WTC11 (cell line): Measurements from ENCODE around the gene CEACAM16. TPM values are rescaled to one million over a fixed set of nuclear protein-coding genes. Genes with fewer than 3 reads are reported as not detected.

Experiments used
- ATAC-seq: fragments of 200-7000 bp; cut with Tn5 transposase; 2 replicates; pipeline ENCODE4 v1.10.0; 2021; ENCODE audit warnings: mild to moderate bottlenecking, moderate library complexity
- CTCF ChIA-PET: fragments of 300-600 bp; sonication (Branson Sonifier 250); formaldehyde crosslinking; loops from one replicate; lab custom pipeline; 2021; ENCODE audit warnings: antibody characterized with exemption; lab: Charles Lee
- POLR2A ChIA-PET: fragments of 350-600 bp; sonication (Branson Sonifier 250); formaldehyde crosslinking; loops from one replicate; lab custom pipeline; 2021; ENCODE audit warnings: antibody characterized with exemption; lab: Charles Lee
- DNase-seq: peaks from one replicate; pipeline ENCODE4 v3.0.0; 2021; ENCODE audit warnings: low spot score
- H3K27ac Mint-ChIP-seq: 2 replicates; pipeline ENCODE4 v1.8.0; 2021; ENCODE audit warnings: mixed read lengths
- H3K27me3 Mint-ChIP-seq: 2 replicates; pipeline ENCODE4 v1.8.0; 2021; ENCODE audit warnings: low read depth, mild to moderate bottlenecking, moderate library complexity, mixed read lengths
- H3K36me3 Mint-ChIP-seq: 2 replicates; pipeline ENCODE4 v1.8.0; 2021; ENCODE audit warnings: mixed read lengths
- H3K4me1 Mint-ChIP-seq: 2 replicates; pipeline ENCODE4 v1.8.0; 2022; ENCODE audit warnings: mixed read lengths
- H3K4me3 Mint-ChIP-seq: 2 replicates; pipeline ENCODE4 v1.8.0; 2021; ENCODE audit warnings: mild to moderate bottlenecking, moderate library complexity, mixed read lengths
- H3K9me3 Mint-ChIP-seq: 2 replicates; pipeline ENCODE4 v1.8.0; 2021; ENCODE audit warnings: mixed read lengths
- ATF2 ChIP-seq: sonication (generic); formaldehyde crosslinking; IDR thresholded peaks from 2 replicates; pipeline ENCODE4 v1.8.1; 2022; ENCODE audit warnings: low read depth, missing genetic modification reagents, borderline replicate concordance
- CBFB ChIP-seq: sonication (generic); formaldehyde crosslinking; IDR thresholded peaks from 2 replicates; pipeline ENCODE4 v1.8.1; 2022; ENCODE audit warnings: mild to moderate bottlenecking, low read depth, missing genetic modification reagents
- CREB1 ChIP-seq: sonication (generic); formaldehyde crosslinking; IDR thresholded peaks from 2 replicates; pipeline ENCODE4 v1.8.0; 2023; ENCODE audit warnings: mild to moderate bottlenecking, missing genetic modification reagents
- ERG ChIP-seq: fragments of 250-450 bp; sonication (Bioruptor Pico); IDR thresholded peaks from 2 replicates; pipeline ENCODE4 v1.8.0; 2021; ENCODE audit warnings: mild to moderate bottlenecking
- IRF1 ChIP-seq: sonication (generic); formaldehyde crosslinking; IDR thresholded peaks from 2 replicates; pipeline ENCODE4 v1.8.0; 2023; ENCODE audit warnings: missing genetic modification reagents
- JUN ChIP-seq: sonication (generic); formaldehyde crosslinking; IDR thresholded peaks from 2 replicates; pipeline ENCODE4 v1.8.0; 2023; ENCODE audit warnings: mild to moderate bottlenecking, missing genetic modification reagents
- MYBL2 ChIP-seq: sonication (generic); formaldehyde crosslinking; IDR thresholded peaks from 2 replicates; pipeline ENCODE4 v1.8.1; 2023; ENCODE audit warnings: mild to moderate bottlenecking, moderate library complexity, missing genetic modification reagents
- NR2C2 ChIP-seq: sonication (generic); formaldehyde crosslinking; IDR thresholded peaks from 2 replicates; pipeline ENCODE4 v1.8.0; 2022; ENCODE audit warnings: mild to moderate bottlenecking, missing genetic modification reagents
- PRDM15 ChIP-seq: sonication (generic); formaldehyde crosslinking; IDR thresholded peaks from 2 replicates; pipeline ENCODE4 v1.8.0; 2022; ENCODE audit warnings: missing genetic modification reagents
- PREB ChIP-seq: sonication (generic); formaldehyde crosslinking; IDR thresholded peaks from 2 replicates; pipeline ENCODE4 v1.8.1; 2022; ENCODE audit warnings: mild to moderate bottlenecking, missing genetic modification reagents, moderate library complexity, borderline replicate concordance
- TEAD4 ChIP-seq: sonication (generic); formaldehyde crosslinking; IDR thresholded peaks from 2 replicates; pipeline ENCODE4 v1.8.0; 2022; ENCODE audit warnings: mild to moderate bottlenecking, missing genetic modification reagents
- ZNF219 ChIP-seq: sonication (generic); formaldehyde crosslinking; IDR thresholded peaks from 2 replicates; pipeline ENCODE4 v1.8.0; 2023; ENCODE audit warnings: missing genetic modification reagents, mild to moderate bottlenecking, borderline replicate concordance
- ZNF263 ChIP-seq: sonication (generic); formaldehyde crosslinking; IDR thresholded peaks from 2 replicates; pipeline ENCODE4 v1.8.1; 2022; ENCODE audit warnings: low read depth, mild to moderate bottlenecking, moderate library complexity, missing genetic modification reagents
- ZNF532 ChIP-seq: fragments of 250-450 bp; sonication (Bioruptor Pico); IDR thresholded peaks from 2 replicates; pipeline ENCODE4 v1.9.0; 2021; ENCODE audit warnings: mild to moderate bottlenecking, borderline replicate concordance
- total RNA-seq: library from RNA; stranded (reverse); gene quantifications from 3 replicates; pipeline ENCODE4 v1.2.3, GENCODE V29; 2021

Gene CEACAM16
- total RNA-seq, 1 experiment from 2014 or later: not detected

- TF ChIP-seq ZNF532 (no peak), ZNF263 (CRISPR knock-in tag) (no peak), PREB (CRISPR knock-in tag) (no peak)
These were observed 55.8 kb downstream of the CEACAM16 start (continued) for GRCh38 chr19:44754750-44755080.

- Mint-ChIP-seq H3K4me1 (peaks cover 37% of the 10 kb centered on the region), H3K27me3 (peaks cover 79% of the 10 kb centered on the region), H3K36me3 (no peaks in the 10 kb centered on the region), H3K27ac (no peak overlapping the region)
- DNase-seq (no peak), ATAC-seq (no peak)
- CTCF ChIA-PET: interaction anchor here (4.4 to 5.3 kb wide), 2 partner anchors 16 to 32 kb away, joined by 36 to 115 read pairs; no protein-coding TSS in a partner anchor
- TF ChIP-seq TEAD4 (no peak), ERG (no peak)
- TF ChIP-seq, all 79 proteins: peak for 0
- POLR2A ChIA-PET: no interaction called here
- H3K4me3 Mint-ChIP-seq: peak overlapping the region; percentile 71
- H3K9me3 Mint-ChIP-seq: no peaks in the 10 kb centered on the region
These were observed 56.3 kb downstream of the CEACAM16 start for GRCh38 chr19:44755219-44755618.

GRCh38 chr19:44756089-44756562 is 57.2 kb downstream of the CEACAM16 start:
- POLR2A ChIA-PET: no interaction called here
- H3K9me3 Mint-ChIP-seq: no peaks in the 10 kb centered on the region
- TF ChIP-seq NR2C2 (CRISPR knock-in tag) (no peak), ERG (no peak), CREB1 (no peak), IRF1 (CRISPR knock-in tag) (no peak), JUN (no peak), PRDM15 (no peak), CBFB (CRISPR knock-in tag) (no peak), ZNF219 (no peak), MYBL2 (CRISPR knock-in tag) (no peak), ATF2 (CRISPR knock-in tag) (no peak)
- TF ChIP-seq, all 79 proteins: peak for 0
- no peak for DNase-seq
- CTCF ChIA-PET: interaction anchor here (0.8 to 4.7 kb wide), 3 partner anchors 11 to 33 kb away, joined by 3 to 115 read pairs (median 85); no protein-coding TSS in a partner anchor
- Mint-ChIP-seq H3K27ac (no peak overlapping the region), H3K27me3 (peaks cover 70% of the 10 kb centered on the region), H3K4me1 (peaks cover 37% of the 10 kb centered on the region), H3K4me3 (no peak overlapping the region; the same call in 1 of the 2 replicates), H3K36me3 (no peaks in the 10 kb centered on the region)
- no peak for ATAC-seq
